HG03520 (cell line): Measurements from ENCODE around the gene CBLIF.
"Not testable (repeated sequence)": the region's sequence is repeated elsewhere in the genome, so short reads cannot be mapped to it uniquely, and the experiment has no call there.

ENCODE experiments used
- ATAC-seq: cut with Tn5 transposase; IDR thresholded peaks from one replicate; pipeline ENCODE4 v1.9.1; 2021; ENCODE audit warnings: mild to moderate bottlenecking, moderate library complexity; ENCODE audit not compliant: unreplicated experiment

CBLIF gene

DNA sequence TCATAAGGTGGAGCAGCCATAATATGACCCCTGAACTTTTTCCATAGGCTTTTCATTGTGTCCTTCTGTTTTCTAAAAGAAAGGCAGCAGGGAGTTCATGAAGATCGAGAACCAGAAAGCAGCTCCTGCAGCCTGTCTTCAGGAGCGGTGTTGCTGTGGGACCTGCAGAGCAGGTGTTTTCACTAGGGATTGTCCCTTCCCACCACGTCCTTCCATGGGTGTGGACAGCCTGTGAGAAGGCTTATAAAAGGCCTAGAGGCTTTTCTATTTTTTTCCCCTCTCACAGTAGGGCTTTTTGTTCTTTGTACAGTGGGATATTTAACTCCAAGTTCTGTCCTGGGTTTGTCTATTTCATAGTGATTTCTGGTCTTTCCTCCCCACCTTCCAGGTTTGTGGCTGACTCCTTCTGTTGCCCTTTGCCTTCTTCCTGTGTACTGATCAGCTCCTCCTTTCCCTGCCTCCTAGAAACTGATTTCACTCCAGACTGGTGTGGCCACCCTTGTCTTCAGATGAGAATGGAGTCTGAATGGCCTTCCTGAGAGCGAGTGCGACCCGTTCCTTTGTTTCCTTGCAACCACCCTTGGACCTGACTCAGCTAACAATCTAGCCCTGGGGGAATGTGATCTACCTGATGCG, 44.8 kb downstream of the CBLIF start:
- no peak for ATAC-seq

- no peak for ATAC-seq
These were observed 50.9 kb downstream of the CBLIF start for GRCh38 chr11:59794417-59794816.

DNA sequence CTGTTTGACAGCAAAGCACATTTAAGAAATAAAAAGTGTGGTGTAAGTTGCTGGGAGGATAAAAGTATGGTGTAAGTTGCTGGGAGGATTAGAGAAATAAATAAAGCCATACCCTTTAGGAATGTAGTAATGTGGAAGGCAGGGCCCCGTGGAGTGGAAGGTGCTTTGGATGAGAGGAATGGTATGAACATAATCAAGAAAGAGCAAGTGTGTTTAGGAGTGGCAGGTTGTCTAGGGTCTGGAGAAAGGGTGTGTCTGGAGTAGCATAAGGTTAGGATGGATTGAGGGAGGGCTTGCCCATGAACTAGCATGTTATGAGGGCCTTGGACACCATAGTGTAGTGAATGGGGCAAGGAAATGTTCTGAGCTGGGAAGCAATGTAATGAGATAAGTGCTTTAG, 52.8 kb downstream of the CBLIF start:
- ATAC-seq: no peak

- ATAC-seq: no peak
These were observed 53.7 kb downstream of the CBLIF start for GRCh38 chr11:59791639-59792038.

GRCh38 chr11:59787816-59788215, 57.5 kb downstream of the CBLIF start:
- ATAC-seq: no peak

- ATAC-seq: no peak
These were observed 58.1 kb downstream of the CBLIF start for GRCh38 chr11:59787255-59787588.

DNA sequence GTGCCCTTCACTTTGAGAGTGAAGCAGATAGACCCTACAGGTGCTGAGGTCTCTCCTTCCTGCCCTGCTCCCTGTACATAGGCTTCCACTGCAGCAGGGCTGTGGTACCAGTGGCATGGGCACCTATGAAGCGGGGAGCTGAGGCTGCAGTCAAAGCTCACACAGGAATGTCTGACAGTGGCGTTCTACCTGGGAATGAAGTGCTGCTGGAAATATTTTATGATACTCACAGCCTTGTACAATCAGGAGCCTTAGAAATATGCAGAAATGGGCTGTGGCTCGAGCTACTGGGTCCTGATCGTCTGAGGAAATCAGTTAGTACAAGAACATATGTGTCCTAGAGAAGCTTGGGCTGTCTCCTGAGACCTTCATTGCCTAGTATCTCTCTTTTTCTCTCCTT, 59.5 kb downstream of the CBLIF start:
- ATAC-seq: no peak

DNA sequence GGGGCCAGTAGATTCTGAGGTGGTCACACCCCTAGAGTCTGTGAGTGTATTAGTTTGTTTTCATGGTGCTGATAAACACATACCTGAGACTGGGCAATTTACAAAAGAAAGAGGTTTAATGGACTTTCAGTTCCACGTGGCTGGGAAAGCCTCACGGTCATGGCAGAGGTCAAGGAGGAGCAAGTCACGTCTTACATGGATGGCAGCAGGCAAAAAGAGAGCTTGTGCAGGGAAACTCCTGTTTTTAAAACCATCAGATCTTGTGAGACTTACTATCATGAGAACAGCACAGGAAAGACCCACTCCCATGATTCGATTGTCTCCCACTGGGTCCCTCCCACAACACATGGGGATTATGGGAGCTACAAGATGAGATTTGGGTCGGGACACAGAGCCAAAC, 60.9 kb downstream of the CBLIF start:
- not testable (repeated sequence) for ATAC-seq

DNA sequence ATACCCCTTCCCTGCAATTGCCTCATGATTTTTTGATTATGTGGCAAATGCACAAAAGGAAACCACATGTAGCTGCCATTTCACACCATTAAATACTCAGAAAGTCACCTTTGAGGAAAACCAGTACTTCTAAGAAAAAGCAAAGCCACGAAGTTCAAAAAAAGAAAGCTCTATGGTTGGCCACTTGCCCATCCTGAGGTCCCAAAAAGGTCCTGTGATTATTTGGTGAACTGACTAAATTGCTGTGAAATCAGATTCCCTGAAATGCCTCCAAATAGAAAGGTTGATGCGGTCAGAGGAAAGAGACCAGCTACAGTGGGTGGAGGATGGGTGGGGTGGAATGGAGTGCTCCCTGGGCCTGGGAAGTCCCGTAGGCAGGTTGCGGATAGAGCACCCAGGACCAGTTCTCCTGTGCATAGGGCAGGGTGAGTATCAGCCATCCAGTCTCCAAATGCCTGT, 61.6 kb downstream of the CBLIF start:
- no peak for ATAC-seq

DNA sequence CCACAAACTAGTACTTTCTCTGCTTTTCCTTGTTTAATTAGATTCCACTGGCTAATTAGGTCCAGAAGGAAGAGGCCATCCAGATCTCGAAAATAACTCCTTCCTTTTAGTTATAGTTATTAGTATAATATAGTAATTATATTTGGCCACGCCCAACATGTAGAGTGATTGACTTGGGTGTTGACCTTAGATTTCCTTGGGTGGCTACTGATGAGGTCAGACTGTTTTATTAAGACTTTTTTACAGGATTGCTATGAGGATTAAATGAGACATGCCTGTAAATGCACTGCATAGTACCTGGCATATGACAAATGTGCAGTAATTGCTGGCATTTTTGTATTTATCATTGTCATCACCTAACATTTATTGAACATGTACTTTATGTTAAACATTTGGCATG, 63.2 kb downstream of the CBLIF start:
- no peak for ATAC-seq

DNA sequence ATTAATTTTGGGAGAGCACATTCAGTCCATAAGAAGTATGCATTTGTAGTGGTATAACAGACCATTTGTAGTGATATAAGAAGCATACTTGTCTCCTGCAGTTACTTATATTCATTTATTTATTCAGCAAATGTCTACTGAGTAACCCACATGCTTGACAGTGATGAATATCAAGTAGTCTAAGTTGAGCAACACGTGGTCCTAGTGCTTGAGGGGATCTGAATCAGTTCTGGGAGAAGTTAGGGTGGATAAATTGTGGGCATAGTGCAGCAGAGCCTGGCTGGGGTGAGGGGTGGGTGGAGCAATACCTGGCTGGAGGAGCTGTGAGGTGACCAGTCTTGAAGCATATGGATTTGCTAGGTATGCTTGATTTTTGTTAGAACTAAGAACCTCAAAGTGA, 65.8 kb downstream of the CBLIF start:
- ATAC-seq: no peak
